NB4 (cell line): Measurements from ENCODE around the gene EEA1.

Experiments used
- DNase-seq: peaks from one replicate; pipeline ENCODE4 v3.0.0; 2010; ENCODE audit warnings: low read depth
- H3K4me3 ChIP-seq: one replicate; pipeline ENCODE4 v1.5.1; 2011; ENCODE audit warnings: mild to moderate bottlenecking, low read depth, low read length, moderate library complexity
- MYC ChIP-seq: IDR thresholded peaks from 2 replicates; pipeline ENCODE4 v1.6.1; 2011; ENCODE audit warnings: low read depth, low read length
- POLR2A ChIP-seq: IDR thresholded peaks from 2 replicates; pipeline ENCODE4 v1.6.1; 2011; ENCODE audit warnings: mild to moderate bottlenecking; ENCODE audit not compliant: insufficient read length; ENCODE audit errors: extremely low read depth
- TF ChIP-seq, protein P1 (sequence below): IDR thresholded peaks from 2 replicates; pipeline ENCODE4 v1.6.1; 2011; ENCODE audit warnings: low read depth, low read length
- TF ChIP-seq, protein P2 (sequence below): IDR thresholded peaks from one replicate; pipeline ENCODE4 v1.5.1; 2012; ENCODE audit warnings: low read depth, low read length

The EEA1 gene

GRCh38 chr12:92745856-92746550, 183.1 kb downstream of the EEA1 start:
- H3K4me3 ChIP-seq: no peak overlapping the region
- no peak for TF ChIP-seq MYC
- TF ChIP-seq, protein P1, sequence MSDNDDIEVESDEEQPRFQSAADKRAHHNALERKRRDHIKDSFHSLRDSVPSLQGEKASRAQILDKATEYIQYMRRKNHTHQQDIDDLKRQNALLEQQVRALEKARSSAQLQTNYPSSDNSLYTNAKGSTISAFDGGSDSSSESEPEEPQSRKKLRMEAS: no peak
- TF ChIP-seq POLR2A: no peak
- TF ChIP-seq, protein P2, sequence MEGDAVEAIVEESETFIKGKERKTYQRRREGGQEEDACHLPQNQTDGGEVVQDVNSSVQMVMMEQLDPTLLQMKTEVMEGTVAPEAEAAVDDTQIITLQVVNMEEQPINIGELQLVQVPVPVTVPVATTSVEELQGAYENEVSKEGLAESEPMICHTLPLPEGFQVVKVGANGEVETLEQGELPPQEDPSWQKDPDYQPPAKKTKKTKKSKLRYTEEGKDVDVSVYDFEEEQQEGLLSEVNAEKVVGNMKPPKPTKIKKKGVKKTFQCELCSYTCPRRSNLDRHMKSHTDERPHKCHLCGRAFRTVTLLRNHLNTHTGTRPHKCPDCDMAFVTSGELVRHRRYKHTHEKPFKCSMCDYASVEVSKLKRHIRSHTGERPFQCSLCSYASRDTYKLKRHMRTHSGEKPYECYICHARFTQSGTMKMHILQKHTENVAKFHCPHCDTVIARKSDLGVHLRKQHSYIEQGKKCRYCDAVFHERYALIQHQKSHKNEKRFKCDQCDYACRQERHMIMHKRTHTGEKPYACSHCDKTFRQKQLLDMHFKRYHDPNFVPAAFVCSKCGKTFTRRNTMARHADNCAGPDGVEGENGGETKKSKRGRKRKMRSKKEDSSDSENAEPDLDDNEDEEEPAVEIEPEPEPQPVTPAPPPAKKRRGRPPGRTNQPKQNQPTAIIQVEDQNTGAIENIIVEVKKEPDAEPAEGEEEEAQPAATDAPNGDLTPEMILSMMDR: no peak
- no peak for DNase-seq

DNA sequence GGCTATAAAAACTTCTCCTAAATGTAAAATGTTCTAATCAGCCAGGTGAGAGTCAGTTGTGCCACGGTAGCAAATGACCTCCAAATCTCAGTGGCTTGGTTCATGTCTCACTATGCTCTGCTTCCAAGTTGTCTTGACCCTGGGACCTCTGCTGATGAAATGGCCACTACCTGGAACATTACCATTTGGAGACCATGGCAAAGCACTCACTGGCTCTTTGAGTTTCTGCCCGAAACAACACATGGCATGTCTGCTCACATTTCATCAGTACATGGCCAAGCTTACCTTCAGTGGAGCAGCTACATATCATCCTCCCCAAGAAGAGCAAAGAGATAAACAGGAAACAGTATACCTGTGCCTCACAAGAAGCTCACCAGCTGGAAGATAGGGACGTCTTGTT, 186.1 kb downstream of the EEA1 start:
- no peak overlapping the region for H3K4me3 ChIP-seq
- no peak for TF ChIP-seq POLR2A
- TF ChIP-seq, protein P2: no peak
- TF ChIP-seq, protein P1: no peak
- no peak for TF ChIP-seq MYC
- no peak for DNase-seq

- TF ChIP-seq POLR2A (no peak), MYC (no peak)
- TF ChIP-seq, protein P1: no peak
- TF ChIP-seq, protein P2: no peak
- no peak overlapping the region for H3K4me3 ChIP-seq
- DNase-seq: no peak
These were observed 188.7 kb downstream of the EEA1 start for GRCh38 chr12:92740411-92740810.

- DNase-seq: peak; percentile 31
- TF ChIP-seq, protein P2: no peak
- TF ChIP-seq MYC: peak; percentile 26; the same call in 1 of the 2 replicates
- TF ChIP-seq, protein P1: peak; percentile 90
- no peak for TF ChIP-seq POLR2A
- H3K4me3 ChIP-seq: no peak overlapping the region
These were observed 190.0 kb downstream of the EEA1 start for GRCh38 chr12:92739113-92739512.

DNA sequence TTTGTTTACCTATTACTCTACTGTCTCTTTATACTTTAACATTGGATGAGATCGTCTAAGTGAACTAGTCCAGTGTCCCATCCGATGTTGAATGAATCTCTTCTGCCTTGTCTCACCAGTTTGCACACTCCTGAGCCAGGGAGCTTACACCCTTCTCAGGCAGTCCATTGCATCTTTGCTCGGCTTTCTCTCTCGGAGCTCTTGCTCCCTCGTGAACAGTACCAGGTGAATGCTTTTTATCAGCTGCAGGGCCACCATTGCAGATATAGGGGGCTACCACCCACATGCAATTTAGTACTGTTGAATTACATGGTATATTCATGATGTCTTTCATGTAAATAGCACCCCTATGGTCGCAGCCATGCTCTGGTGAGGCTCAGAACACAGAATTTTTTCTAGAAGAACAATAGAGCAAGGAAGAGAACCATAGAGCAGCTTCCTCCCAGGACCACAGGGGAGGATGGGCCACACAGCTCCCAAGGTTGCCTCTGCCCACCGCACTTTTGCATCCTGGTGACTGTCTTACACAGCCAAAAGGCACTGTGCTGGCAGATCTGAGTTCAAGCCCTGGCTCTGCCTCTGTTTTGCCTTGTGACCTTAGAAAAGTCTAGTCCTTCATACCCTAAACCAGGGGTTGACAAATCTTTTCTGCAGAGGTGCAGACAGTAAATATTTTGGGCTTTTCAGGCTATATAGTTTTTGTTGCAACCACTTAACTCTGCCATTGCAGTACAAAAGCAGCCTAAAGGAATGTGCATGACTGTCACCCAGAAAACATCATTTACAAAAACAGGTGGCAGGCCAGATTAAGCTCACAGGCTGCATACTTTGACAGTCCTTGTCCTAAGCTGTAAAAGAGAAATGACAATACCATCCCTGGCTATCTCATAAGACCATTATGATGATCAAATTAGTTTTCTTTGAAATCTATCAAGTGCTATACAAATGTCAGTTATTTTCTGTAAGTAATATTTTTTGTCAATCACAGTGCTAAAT, 190.9 kb downstream of the EEA1 start:
- TF ChIP-seq, protein P1: no peak
- TF ChIP-seq POLR2A (no peak), MYC (no peak)
- TF ChIP-seq, protein P2: no peak

More for the DNA sequence above, 190.9 kb downstream of the EEA1 start:
- DNase-seq: no peak
- no peak overlapping the region for H3K4me3 ChIP-seq
